KMS-11 (cell line): ENCODE results near the gene EIF4ENIF1.
"Not testable (repeated sequence)": the region's sequence is repeated elsewhere in the genome, so short reads cannot be mapped to it uniquely, and the experiment has no call there.

Source experiments
- H2AFZ ChIP-seq: fragments of 200-600 bp; sonication (generic); 2 replicates; pipeline ENCODE4 v1.6.1; 2016; ENCODE audit warnings: antibody characterized with exemption, mixed run types, low read depth
- H3K27ac ChIP-seq: fragments of 200-600 bp; sonication (generic); 2 replicates; pipeline ENCODE4 v1.6.1; 2016; ENCODE audit warnings: mild to moderate bottlenecking, mixed run types
- H3K27me3 ChIP-seq: fragments of 200-600 bp; sonication (generic); 2 replicates; pipeline ENCODE4 v1.6.1; 2017; ENCODE audit warnings: mild to moderate bottlenecking, low read depth, mixed run types, moderate library complexity; ENCODE audit not compliant: insufficient read depth
- H3K36me3 ChIP-seq: fragments of 200-600 bp; sonication (generic); 2 replicates; pipeline ENCODE4 v1.6.1; 2017; ENCODE audit warnings: mild to moderate bottlenecking, mixed run types; ENCODE audit not compliant: insufficient read depth
- H3K4me1 ChIP-seq: fragments of 200-600 bp; sonication (generic); 2 replicates; pipeline ENCODE4 v1.6.1; 2016; ENCODE audit warnings: mild to moderate bottlenecking, low read depth, mixed run types; ENCODE audit not compliant: poor library complexity, severe bottlenecking
- H3K4me2 ChIP-seq: fragments of 200-600 bp; sonication (generic); 2 replicates; pipeline ENCODE4 v1.7.0; 2016; ENCODE audit warnings: mild to moderate bottlenecking, mixed run types
- H3K4me3 ChIP-seq: fragments of 200-600 bp; sonication (generic); IDR thresholded peaks from 2 replicates; pipeline ENCODE4 v1.6.1; 2017; ENCODE audit warnings: low read depth, low read length, mixed read lengths; ENCODE audit not compliant: insufficient read depth
- H3K79me2 ChIP-seq: fragments of 200-600 bp; sonication (generic); 2 replicates; pipeline ENCODE4 v1.6.1; 2016; ENCODE audit warnings: low read depth, mixed run types; ENCODE audit not compliant: insufficient read depth
- H3K9ac ChIP-seq: fragments of 200-600 bp; sonication (generic); 2 replicates; pipeline ENCODE4 v1.6.1; 2016; ENCODE audit warnings: mild to moderate bottlenecking, mixed run types
- H4K20me1 ChIP-seq: fragments of 200-600 bp; sonication (generic); 2 replicates; pipeline ENCODE4 v1.6.1; 2016; ENCODE audit warnings: mild to moderate bottlenecking, mixed run types; ENCODE audit not compliant: insufficient read depth
- TF ChIP-seq, protein P1 (sequence below): fragments of 200-600 bp; sonication (generic); conservative IDR thresholded peaks from 2 replicates; pipeline ENCODE4 v1.6.1; 2017; ENCODE audit warnings: low read depth, mild to moderate bottlenecking, antibody characterized with exemption, low read length, moderate library complexity, mixed read lengths

The EIF4ENIF1 gene

GRCh38 chr22:31509061-31509762 lies 19.6 kb upstream of the EIF4ENIF1 start:
- no peaks in the 10 kb centered on the region; the same call in 1 of the 2 replicates for H3K36me3 ChIP-seq

GRCh38 chr22:31508536-31508935 lies 18.9 kb upstream of the EIF4ENIF1 start:
- no peaks in the 10 kb centered on the region; the same call in 1 of the 2 replicates for H3K36me3 ChIP-seq
- H2AFZ ChIP-seq: no peak overlapping the region
- no peak overlapping the region for H3K9ac ChIP-seq
- H3K4me1 ChIP-seq: no peaks in the 10 kb centered on the region
- H3K79me2 ChIP-seq: peaks cover 5% of the 10 kb centered on the region; the same call in 1 of the 2 replicates
- TF ChIP-seq, protein P1, sequence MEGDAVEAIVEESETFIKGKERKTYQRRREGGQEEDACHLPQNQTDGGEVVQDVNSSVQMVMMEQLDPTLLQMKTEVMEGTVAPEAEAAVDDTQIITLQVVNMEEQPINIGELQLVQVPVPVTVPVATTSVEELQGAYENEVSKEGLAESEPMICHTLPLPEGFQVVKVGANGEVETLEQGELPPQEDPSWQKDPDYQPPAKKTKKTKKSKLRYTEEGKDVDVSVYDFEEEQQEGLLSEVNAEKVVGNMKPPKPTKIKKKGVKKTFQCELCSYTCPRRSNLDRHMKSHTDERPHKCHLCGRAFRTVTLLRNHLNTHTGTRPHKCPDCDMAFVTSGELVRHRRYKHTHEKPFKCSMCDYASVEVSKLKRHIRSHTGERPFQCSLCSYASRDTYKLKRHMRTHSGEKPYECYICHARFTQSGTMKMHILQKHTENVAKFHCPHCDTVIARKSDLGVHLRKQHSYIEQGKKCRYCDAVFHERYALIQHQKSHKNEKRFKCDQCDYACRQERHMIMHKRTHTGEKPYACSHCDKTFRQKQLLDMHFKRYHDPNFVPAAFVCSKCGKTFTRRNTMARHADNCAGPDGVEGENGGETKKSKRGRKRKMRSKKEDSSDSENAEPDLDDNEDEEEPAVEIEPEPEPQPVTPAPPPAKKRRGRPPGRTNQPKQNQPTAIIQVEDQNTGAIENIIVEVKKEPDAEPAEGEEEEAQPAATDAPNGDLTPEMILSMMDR: no peak
- no peaks in the 10 kb centered on the region for H3K27me3 ChIP-seq
- H3K27ac ChIP-seq: no peak overlapping the region
- no peak overlapping the region for H3K4me3 ChIP-seq
- H4K20me1 ChIP-seq: no peaks in the 10 kb centered on the region
- H3K4me2 ChIP-seq: no peak overlapping the region

More at GRCh38 chr22:31509061-31509762, 19.6 kb upstream of the EIF4ENIF1 start:
- Histone ChIP-seq H3K4me1 (no peaks in the 10 kb centered on the region), H3K27ac (no peak overlapping the region), H3K79me2 (peaks cover 5% of the 10 kb centered on the region; the same call in 1 of the 2 replicates), H3K27me3 (no peaks in the 10 kb centered on the region), H3K4me3 (no peak overlapping the region), H4K20me1 (no peaks in the 10 kb centered on the region), H3K4me2 (no peak overlapping the region), H3K9ac (no peak overlapping the region), H2AFZ (no peak overlapping the region)
- TF ChIP-seq, protein P1: no peak

- H4K20me1 ChIP-seq, H3K36me3 ChIP-seq, H3K4me3 ChIP-seq, H3K79me2 ChIP-seq, H3K9ac ChIP-seq, H3K27me3 ChIP-seq, H3K4me2 ChIP-seq, H3K4me1 ChIP-seq, H3K27ac ChIP-seq, H2AFZ ChIP-seq: not testable (repeated sequence)
Observed at GRCh38 chr22:31507517-31507916, 17.9 kb upstream of the EIF4ENIF1 start.

- Histone ChIP-seq H3K4me2 (no peak overlapping the region), H4K20me1 (no peaks in the 10 kb centered on the region), H3K36me3 (no peaks in the 10 kb centered on the region; the same call in 1 of the 2 replicates), H3K79me2 (peaks cover 17% of the 10 kb centered on the region; the same call in 1 of the 2 replicates), H3K9ac (no peak overlapping the region), H3K4me3 (no peak overlapping the region), H3K4me1 (no peaks in the 10 kb centered on the region), H2AFZ (no peak overlapping the region), H3K27me3 (no peaks in the 10 kb centered on the region), H3K27ac (no peak overlapping the region)
- TF ChIP-seq, protein P1: no peak
Observed at GRCh38 chr22:31504282-31504681, 14.6 kb upstream of the EIF4ENIF1 start.

GRCh38 chr22:31503211-31503964 lies 13.7 kb upstream of the EIF4ENIF1 start:
- Histone ChIP-seq H3K36me3 (no peaks in the 10 kb centered on the region; the same call in 1 of the 2 replicates), H2AFZ (no peak overlapping the region), H3K4me2 (no peak overlapping the region), H3K4me1 (peaks cover 6% of the 10 kb centered on the region), H3K9ac (no peak overlapping the region), H4K20me1 (no peaks in the 10 kb centered on the region), H3K79me2 (peaks cover 26% of the 10 kb centered on the region; the same call in 1 of the 2 replicates), H3K4me3 (no peak overlapping the region), H3K27ac (no peak overlapping the region), H3K27me3 (no peaks in the 10 kb centered on the region)
- TF ChIP-seq, protein P1: no peak
